Progenitor cell of endocrine pancreas (in vitro differentiated cells): ENCODE results near the gene SAP30BP. TPM values are rescaled to one million over a fixed set of nuclear protein-coding genes. Genes with fewer than 3 reads are reported as not detected.

ENCODE experiments used
- DNase-seq: peaks from one replicate; pipeline ENCODE4 v3.0.0; 2021; ENCODE audit warnings: low spot score; ENCODE audit not compliant: unreplicated experiment
- H3K27ac Mint-ChIP-seq: 2 replicates; pipeline ENCODE4 v1.8.0; 2021; ENCODE audit warnings: mild to moderate bottlenecking, moderate library complexity, mixed read lengths
- H3K27me3 Mint-ChIP-seq: 2 replicates; pipeline ENCODE4 v1.8.0; 2021; ENCODE audit warnings: mixed read lengths
- H3K36me3 Mint-ChIP-seq: 2 replicates; pipeline ENCODE4 v1.8.0; 2022; ENCODE audit warnings: mixed read lengths; ENCODE audit not compliant: insufficient read depth
- H3K4me1 Mint-ChIP-seq: 2 replicates; pipeline ENCODE4 v1.8.0; 2021; ENCODE audit warnings: low read depth, mixed read lengths
- H3K4me3 Mint-ChIP-seq: 2 replicates; pipeline ENCODE4 v1.8.0; 2021; ENCODE audit warnings: low read depth, mild to moderate bottlenecking, moderate library complexity, mixed read lengths
- H3K9me3 Mint-ChIP-seq: 2 replicates; pipeline ENCODE4 v1.8.0; 2021; ENCODE audit warnings: low read depth, mixed read lengths
- total RNA-seq: library from RNA; stranded (reverse); gene quantifications from 2 replicates; pipeline ENCODE4 v1.2.1, GENCODE V29; 2021
- TF ChIP-seq, protein P1 (sequence below): fragments of 200-600 bp; sonication (generic); IDR thresholded peaks from one replicate; pipeline ENCODE4 v1.5.0; 2021; ENCODE audit warnings: antibody characterized with exemption, mild to moderate bottlenecking; ENCODE audit not compliant: unreplicated experiment

Gene SAP30BP
- total RNA-seq, 1 donor from 2014 or later, result 102 TPM

DNA sequence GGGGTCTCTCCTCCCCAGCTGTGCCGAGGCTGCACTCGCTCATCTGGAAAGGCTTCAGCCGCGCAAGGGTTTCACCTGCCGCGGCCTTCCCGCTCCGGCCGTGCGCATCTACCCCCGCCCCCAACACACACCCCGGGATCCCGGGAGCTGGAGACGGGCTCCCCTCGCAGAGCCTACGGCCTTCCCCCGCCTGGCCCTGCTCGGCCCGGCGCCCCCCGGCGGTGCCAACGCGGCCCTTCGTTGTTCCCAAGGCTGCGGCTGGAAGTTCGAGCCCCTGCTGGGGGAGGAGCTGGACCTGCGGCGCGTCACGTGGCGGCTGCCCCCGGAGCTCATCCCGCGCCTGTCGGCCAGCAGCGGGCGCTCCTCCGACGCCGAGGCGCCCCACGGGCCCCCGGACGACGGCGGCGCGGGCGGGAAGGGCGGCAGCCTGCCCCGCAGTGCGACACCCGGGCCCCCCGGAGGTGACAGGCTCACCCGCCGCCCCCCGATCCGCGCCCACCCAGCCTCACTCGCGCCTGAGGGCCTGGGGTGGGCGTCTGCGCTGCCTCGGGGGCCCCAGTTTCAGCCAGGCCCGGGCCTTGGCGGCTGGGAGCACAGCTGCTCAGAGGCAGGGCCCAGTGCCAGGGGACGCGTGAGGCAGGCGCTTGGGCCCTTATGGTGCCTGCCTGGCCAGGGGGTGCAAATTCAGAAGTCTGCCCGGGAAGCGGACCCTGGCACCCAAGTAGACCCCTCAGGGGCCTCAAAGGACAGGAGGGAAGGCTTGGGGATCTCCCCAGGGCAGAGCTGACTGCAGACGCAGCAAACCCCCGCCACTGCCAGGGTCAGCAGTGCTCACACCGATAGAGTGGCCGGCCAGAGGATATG lies 86.6 kb downstream of the SAP30BP start:
- peak; percentile 56 for DNase-seq
- Mint-ChIP-seq H3K27ac (no peak overlapping the region), H3K36me3 (no peaks in the 10 kb centered on the region), H3K4me3 (no peak overlapping the region), H3K4me1 (peaks cover 3% of the 10 kb centered on the region), H3K9me3 (no peaks in the 10 kb centered on the region), H3K27me3 (peaks cover 9% of the 10 kb centered on the region)
- TF ChIP-seq, protein P1, sequence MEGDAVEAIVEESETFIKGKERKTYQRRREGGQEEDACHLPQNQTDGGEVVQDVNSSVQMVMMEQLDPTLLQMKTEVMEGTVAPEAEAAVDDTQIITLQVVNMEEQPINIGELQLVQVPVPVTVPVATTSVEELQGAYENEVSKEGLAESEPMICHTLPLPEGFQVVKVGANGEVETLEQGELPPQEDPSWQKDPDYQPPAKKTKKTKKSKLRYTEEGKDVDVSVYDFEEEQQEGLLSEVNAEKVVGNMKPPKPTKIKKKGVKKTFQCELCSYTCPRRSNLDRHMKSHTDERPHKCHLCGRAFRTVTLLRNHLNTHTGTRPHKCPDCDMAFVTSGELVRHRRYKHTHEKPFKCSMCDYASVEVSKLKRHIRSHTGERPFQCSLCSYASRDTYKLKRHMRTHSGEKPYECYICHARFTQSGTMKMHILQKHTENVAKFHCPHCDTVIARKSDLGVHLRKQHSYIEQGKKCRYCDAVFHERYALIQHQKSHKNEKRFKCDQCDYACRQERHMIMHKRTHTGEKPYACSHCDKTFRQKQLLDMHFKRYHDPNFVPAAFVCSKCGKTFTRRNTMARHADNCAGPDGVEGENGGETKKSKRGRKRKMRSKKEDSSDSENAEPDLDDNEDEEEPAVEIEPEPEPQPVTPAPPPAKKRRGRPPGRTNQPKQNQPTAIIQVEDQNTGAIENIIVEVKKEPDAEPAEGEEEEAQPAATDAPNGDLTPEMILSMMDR, result peak; percentile 77

DNA sequence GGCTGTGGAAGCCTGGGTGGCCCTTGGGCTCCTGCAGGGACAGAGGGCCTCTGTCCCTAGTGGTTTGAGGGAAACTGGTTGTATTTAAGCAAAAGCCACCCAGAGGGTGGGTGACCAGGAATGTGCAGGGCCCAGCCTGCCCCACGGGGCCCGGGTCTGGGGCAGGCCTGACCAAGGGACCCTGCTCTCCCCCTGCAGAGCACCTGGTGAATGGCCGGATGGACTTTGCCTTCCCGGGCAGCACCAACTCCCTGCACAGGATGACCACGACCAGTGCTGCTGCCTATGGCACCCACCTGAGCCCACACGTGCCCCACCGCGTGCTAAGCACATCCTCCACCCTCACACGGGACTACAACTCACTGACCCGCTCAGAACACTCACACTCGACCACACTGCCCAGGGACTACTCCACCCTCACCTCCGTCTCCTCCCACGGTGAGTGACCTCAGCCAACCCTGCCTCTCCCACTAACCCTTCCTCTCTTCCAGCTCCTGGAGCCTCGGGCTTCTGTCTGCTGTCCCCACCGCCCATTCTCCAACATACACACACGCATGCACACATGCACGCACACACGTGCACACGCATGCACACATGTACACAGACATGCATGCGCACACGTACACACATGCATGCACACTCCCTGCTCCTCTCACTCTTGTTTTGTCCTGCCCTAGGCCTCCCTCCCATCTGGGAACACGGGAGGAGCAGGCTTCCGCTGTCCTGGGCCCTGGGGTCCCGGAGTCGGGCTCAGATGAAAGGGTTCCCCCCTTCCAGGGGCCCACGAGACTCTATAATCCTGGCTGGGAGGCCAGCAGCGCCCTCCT lies 87.5 kb downstream of the SAP30BP start:
- TF ChIP-seq, protein P1, result no peak
- H3K27me3 Mint-ChIP-seq, result peaks cover 9% of the 10 kb centered on the region
- no peak overlapping the region for H3K4me3 Mint-ChIP-seq
- no peaks in the 10 kb centered on the region for H3K36me3 Mint-ChIP-seq
- peaks cover 3% of the 10 kb centered on the region for H3K4me1 Mint-ChIP-seq
- no peaks in the 10 kb centered on the region for H3K9me3 Mint-ChIP-seq
- H3K27ac Mint-ChIP-seq, result no peak overlapping the region
- no peak for DNase-seq

DNA sequence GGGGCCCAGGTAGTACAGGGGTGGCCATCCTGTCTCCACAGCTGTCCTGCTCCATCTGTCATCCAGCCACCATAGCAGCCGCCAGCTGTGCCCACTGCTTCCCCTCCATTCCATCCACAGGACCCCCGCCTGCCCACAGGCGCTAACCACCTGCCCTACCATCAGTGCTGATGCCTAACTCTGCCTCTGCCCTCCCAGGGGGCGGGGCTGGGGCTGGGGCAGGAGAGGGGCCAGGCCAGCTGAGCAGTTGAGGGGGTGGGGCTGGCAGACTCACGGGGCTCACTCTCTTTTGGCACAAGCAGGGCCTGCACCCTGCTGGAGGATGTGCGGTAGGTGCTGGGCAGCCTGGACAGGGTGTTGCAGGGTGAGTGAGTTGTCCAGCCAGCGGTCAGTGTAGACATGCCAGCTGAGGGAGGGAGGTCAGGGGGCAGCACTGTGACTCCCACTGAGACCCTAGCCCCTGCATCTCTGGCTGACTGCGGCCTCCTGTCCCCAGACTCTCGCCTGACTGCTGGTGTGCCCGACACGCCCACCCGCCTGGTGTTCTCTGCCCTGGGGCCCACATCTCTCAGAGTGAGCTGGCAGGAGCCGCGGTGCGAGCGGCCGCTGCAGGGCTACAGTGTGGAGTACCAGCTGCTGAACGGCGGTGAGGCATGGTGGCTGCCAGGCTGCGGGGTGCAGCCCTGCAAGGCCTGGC lies 88.2 kb downstream of the SAP30BP start:
- Mint-ChIP-seq H3K9me3 (no peaks in the 10 kb centered on the region), H3K4me1 (peaks cover 3% of the 10 kb centered on the region), H3K36me3 (no peaks in the 10 kb centered on the region), H3K4me3 (no peak overlapping the region), H3K27ac (no peak overlapping the region), H3K27me3 (peaks cover 9% of the 10 kb centered on the region)
- no peak for DNase-seq
- TF ChIP-seq, protein P1, result no peak

DNA sequence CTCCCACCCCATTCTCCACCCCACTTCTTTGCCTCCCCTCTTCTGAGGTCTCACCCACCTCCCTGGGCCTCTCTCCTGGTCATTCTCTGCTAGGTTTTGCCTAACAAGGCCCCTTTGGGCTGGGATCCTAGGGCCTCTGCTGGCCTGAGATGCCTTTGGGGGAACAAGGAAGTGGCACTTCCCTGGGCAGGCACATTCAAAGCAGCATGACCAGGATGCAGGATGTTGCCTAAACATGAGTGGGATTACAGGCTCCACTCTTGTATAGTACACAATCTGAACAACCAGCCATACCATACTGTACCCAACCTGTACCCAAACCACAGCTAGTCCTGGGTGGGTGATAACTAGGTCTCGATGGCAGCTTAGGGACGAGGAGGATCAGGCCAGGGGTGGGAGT lies 88.9 kb downstream of the SAP30BP start:
- H3K4me1 Mint-ChIP-seq, result peaks cover 3% of the 10 kb centered on the region
- DNase-seq, result no peak
- no peaks in the 10 kb centered on the region for H3K36me3 Mint-ChIP-seq
- no peak overlapping the region for H3K27ac Mint-ChIP-seq
- TF ChIP-seq, protein P1, result no peak
- no peaks in the 10 kb centered on the region for H3K9me3 Mint-ChIP-seq
- H3K4me3 Mint-ChIP-seq, result no peak overlapping the region
- H3K27me3 Mint-ChIP-seq, result peaks cover 7% of the 10 kb centered on the region

DNA sequence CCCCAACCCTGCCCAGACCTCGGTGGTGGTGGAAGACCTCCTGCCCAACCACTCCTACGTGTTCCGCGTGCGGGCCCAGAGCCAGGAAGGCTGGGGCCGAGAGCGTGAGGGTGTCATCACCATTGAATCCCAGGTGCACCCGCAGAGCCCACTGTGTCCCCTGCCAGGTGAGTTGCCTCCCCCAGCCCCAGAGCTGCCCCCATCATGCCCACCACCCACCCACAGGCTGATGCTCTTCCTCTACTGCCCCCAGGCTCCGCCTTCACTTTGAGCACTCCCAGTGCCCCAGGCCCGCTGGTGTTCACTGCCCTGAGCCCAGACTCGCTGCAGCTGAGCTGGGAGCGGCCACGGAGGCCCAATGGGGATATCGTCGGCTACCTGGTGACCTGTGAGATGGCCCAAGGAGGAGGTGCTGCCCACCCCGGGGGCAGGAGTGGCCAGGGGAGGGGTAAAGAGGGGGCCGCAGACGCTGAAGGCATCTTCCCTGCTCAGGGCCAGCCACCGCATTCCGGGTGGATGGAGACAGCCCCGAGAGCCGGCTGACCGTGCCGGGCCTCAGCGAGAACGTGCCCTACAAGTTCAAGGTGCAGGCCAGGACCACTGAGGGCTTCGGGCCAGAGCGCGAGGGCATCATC lies 89.4 kb downstream of the SAP30BP start:
- H3K4me1 Mint-ChIP-seq, result peaks cover 3% of the 10 kb centered on the region
- TF ChIP-seq, protein P1, result no peak
- no peak overlapping the region for H3K4me3 Mint-ChIP-seq
- no peak for DNase-seq
- peaks cover 4% of the 10 kb centered on the region for H3K27me3 Mint-ChIP-seq
- no peaks in the 10 kb centered on the region for H3K9me3 Mint-ChIP-seq
- no peak overlapping the region for H3K27ac Mint-ChIP-seq
- H3K36me3 Mint-ChIP-seq, result no peaks in the 10 kb centered on the region
